Mucosa of rectum (tissue), 2 donors: ENCODE results near the gene PTPRU.

Source experiments
- H3K27ac ChIP-seq, 2 donors: one replicate each; pipeline ENCODE4 v1.7.0; 2013; ENCODE audit warnings: inconsistent platforms in 2 of 2, low read depth in 2 of 2, low read length in 2 of 2
- H3K27me3 ChIP-seq, 2 donors: one replicate each; pipeline ENCODE4 v1.7.0; 2013; ENCODE audit warnings: low read length in 2 of 2; ENCODE audit not compliant: control insufficient read depth in 2 of 2, insufficient read depth in 2 of 2
- H3K36me3 ChIP-seq, 2 donors: one replicate each; pipeline ENCODE4 v1.7.0; 2013; ENCODE audit warnings: low read length in 2 of 2; ENCODE audit not compliant: control insufficient read depth in 2 of 2, insufficient read depth in 2 of 2
- H3K4me1 ChIP-seq, 2 donors: one replicate each; pipeline ENCODE4 v1.7.0; 2013; ENCODE audit warnings: low read length in 2 of 2, mild to moderate bottlenecking in 1 of 2; ENCODE audit not compliant: control insufficient read depth in 2 of 2, insufficient read depth in 2 of 2
- H3K4me3 ChIP-seq, 2 donors: one replicate each; pipeline ENCODE4 v1.7.0; 2013; ENCODE audit warnings: low read length in 2 of 2
- H3K9ac ChIP-seq, 2 donors: one replicate each; pipeline ENCODE4 v1.7.0; 2013; ENCODE audit warnings: low read length in 2 of 2, low read depth in 1 of 2, mild to moderate bottlenecking in 1 of 2
- H3K9me3 ChIP-seq, 2 donors: one replicate each; pipeline ENCODE4 v1.7.0; 2013; ENCODE audit warnings: low read length in 2 of 2; ENCODE audit not compliant: control insufficient read depth in 2 of 2
- donor health status: healthy.
- donor health status: Normal muscosa, but diverticular disease.

PTPRU gene

GRCh38 chr1:29320156-29320940, 84.0 kb downstream of the PTPRU start:
- Histone ChIP-seq H3K4me1 (no peaks in the 10 kb centered on the region), H3K9me3 (no peaks in the 10 kb centered on the region), H3K27me3 (no peaks in the 10 kb centered on the region), H3K9ac (no peak overlapping the region), H3K36me3 (no peaks in the 10 kb centered on the region), H3K4me3 (no peak overlapping the region), H3K27ac (no peak overlapping the region)

GRCh38 chr1:29321176-29321575, 84.9 kb downstream of the PTPRU start:
- no peak overlapping the region for H3K27ac ChIP-seq
- no peak overlapping the region for H3K4me3 ChIP-seq
- H3K9me3 ChIP-seq: no peaks in the 10 kb centered on the region
- H3K27me3 ChIP-seq: no peaks in the 10 kb centered on the region
- no peaks in the 10 kb centered on the region for H3K36me3 ChIP-seq
- no peaks in the 10 kb centered on the region for H3K4me1 ChIP-seq
- no peak overlapping the region for H3K9ac ChIP-seq

DNA sequence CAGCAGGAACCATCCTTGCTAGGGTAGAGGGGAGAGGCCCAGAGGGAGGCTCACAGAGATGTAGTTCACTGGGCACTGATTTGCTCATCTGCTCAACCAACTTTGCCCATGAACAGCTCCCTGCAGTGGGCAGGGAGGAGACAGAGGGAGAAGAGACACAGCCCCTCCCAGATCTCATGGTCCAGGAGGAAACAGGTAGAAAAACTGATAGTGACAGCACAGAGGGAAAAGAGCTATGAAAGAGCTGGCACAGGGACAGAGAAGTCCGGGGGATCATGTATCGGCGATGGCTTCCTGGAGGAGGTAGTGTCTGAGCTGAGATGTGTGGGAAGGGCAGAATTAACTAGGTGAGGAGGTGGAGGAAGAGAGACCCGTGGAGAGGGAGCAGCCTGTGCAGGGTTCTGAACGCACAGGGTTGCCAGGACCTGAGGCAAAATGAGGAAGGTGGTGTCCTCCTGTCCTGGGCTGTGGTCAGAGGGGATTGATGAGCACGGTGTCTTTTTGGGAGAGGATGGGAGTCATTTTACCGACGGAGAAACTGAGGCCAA, 85.9 kb downstream of the PTPRU start:
- Histone ChIP-seq H3K36me3 (no peaks in the 10 kb centered on the region), H3K27me3 (no peaks in the 10 kb centered on the region), H3K27ac (no peak overlapping the region), H3K9ac (no peak overlapping the region), H3K4me3 (no peak overlapping the region), H3K4me1 (no peaks in the 10 kb centered on the region), H3K9me3 (no peaks in the 10 kb centered on the region)

DNA sequence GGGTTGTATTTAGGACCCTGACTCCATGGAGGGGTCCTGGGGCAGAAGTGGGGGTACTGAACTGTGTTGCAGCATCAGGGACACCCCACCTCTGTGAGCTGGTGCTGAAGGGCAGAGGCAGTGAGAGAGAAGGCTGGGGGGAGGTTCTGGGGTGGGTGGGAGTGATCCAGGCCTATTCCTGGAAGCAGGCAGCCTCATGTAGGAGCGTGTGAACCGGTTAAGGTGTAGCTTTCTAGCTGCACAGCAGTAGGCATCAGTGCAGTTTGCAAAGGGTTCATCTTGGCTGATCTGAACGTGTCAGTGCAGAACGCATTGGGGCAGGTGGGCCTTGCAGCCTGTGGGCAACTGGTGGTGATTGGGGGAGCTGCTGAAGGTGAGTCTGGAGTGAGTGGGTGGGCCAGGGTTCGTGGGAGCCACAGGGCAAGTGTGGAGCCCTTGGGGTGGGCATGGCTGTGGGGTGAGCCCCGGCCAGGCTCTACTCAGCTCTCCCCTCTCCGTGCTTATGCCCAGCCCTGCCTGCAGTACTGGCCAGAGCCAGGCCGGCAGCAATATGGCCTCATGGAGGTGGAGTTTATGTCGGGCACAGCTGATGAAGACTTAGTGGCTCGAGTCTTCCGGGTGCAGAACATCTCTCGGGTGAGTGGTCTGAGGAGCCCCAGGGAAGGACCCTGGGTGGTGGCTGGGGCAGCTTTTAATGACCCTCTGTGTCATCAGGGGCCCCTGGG, 86.7 kb downstream of the PTPRU start:
- Histone ChIP-seq H3K9me3 (no peaks in the 10 kb centered on the region), H3K27me3 (no peaks in the 10 kb centered on the region), H3K9ac (no peak overlapping the region), H3K27ac (no peak overlapping the region), H3K4me1 (no peaks in the 10 kb centered on the region), H3K36me3 (no peaks in the 10 kb centered on the region), H3K4me3 (no peak overlapping the region)

DNA sequence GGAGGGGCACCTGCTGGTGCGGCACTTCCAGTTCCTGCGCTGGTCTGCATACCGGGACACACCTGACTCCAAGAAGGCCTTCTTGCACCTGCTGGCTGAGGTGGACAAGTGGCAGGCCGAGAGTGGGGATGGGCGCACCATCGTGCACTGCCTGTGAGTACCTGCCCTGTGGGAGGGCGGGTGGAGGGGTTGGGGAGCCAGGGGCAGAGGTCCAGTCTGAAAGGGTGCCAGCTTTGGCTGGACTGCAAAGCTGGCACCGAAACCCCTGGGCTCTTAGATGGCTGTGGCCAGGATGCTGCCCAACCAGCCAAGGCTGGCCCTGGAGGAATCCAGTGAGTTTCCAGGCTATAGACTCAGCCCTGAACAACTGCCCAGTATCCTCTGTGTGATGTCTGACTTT, 87.3 kb downstream of the PTPRU start:
- no peaks in the 10 kb centered on the region for H3K9me3 ChIP-seq
- no peaks in the 10 kb centered on the region for H3K36me3 ChIP-seq
- no peaks in the 10 kb centered on the region for H3K4me1 ChIP-seq
- H3K27ac ChIP-seq: no peak overlapping the region
- no peak overlapping the region for H3K9ac ChIP-seq
- no peak overlapping the region for H3K4me3 ChIP-seq
- no peaks in the 10 kb centered on the region for H3K27me3 ChIP-seq

- Histone ChIP-seq H3K4me3 (no peak overlapping the region), H3K27ac (no peak overlapping the region), H3K27me3 (no peaks in the 10 kb centered on the region), H3K9me3 (no peaks in the 10 kb centered on the region), H3K9ac (no peak overlapping the region), H3K36me3 (no peaks in the 10 kb centered on the region), H3K4me1 (no peaks in the 10 kb centered on the region)
Measured at GRCh38 chr1:29324202-29324601, 87.9 kb downstream of the PTPRU start.

DNA sequence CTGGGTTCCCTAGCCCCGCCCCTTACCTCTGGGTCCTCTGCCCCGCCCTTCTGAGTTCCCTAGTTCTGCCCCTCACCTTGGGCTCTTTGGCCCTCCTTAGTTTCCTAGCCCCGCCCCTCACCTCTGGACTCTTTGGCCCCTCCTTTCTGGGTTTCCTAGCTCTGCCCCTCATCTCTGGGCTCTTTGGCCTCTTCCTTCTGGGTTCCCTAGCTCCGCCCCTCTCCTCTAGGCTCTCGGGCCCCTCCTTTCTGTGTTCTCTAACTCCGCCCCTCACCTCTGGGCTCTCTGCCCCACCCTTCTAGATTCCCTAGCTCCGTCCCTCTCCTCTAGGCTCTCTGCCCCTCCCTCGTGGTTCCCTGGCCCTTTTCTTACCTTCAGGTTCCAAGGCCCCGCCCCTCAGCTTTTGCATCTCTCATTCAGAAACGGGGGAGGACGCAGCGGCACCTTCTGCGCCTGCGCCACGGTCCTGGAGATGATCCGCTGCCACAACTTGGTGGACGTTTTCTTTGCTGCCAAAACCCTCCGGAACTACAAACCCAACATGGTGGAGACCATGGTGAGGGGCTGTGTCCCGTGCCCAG, 88.5 kb downstream of the PTPRU start:
- Histone ChIP-seq H3K36me3 (no peaks in the 10 kb centered on the region), H3K4me1 (no peaks in the 10 kb centered on the region), H3K27ac (no peak overlapping the region), H3K9ac (no peak overlapping the region), H3K9me3 (no peaks in the 10 kb centered on the region), H3K4me3 (no peak overlapping the region), H3K27me3 (no peaks in the 10 kb centered on the region)

GRCh38 chr1:29325675-29326074, 89.4 kb downstream of the PTPRU start:
- no peaks in the 10 kb centered on the region for H3K27me3 ChIP-seq

GRCh38 chr1:29326123-29326522, 89.8 kb downstream of the PTPRU start:
- H3K4me3 ChIP-seq: no peak overlapping the region
- no peak overlapping the region for H3K9ac ChIP-seq
- H3K4me1 ChIP-seq: no peaks in the 10 kb centered on the region
- H3K27ac ChIP-seq: no peak overlapping the region
- H3K27me3 ChIP-seq: no peaks in the 10 kb centered on the region
- no peaks in the 10 kb centered on the region for H3K36me3 ChIP-seq
- H3K9me3 ChIP-seq: no peaks in the 10 kb centered on the region

More at GRCh38 chr1:29325675-29326074, 89.4 kb downstream of the PTPRU start:
- Histone ChIP-seq H3K4me1 (no peaks in the 10 kb centered on the region), H3K27ac (no peak overlapping the region), H3K4me3 (no peak overlapping the region), H3K9me3 (no peaks in the 10 kb centered on the region), H3K36me3 (no peaks in the 10 kb centered on the region), H3K9ac (no peak overlapping the region)
